Keratinocyte (primary cell): ENCODE results near the gene CHRM4. TPM values are rescaled to one million over a fixed set of nuclear protein-coding genes. Genes with fewer than 3 reads are reported as not detected.

ENCODE experiments used
- DNase-seq: peaks from one replicate; pipeline ENCODE4 v3.0.0-alpha.2; 2011; ENCODE audit warnings: low read depth, missing footprints, low spot score
- FAIRE-seq: peaks from 2 replicates; lab custom pipeline; 2011; peaks lifted over from hg19 to GRCh38; lab: Jason Lieb, UNC
- H2AFZ ChIP-seq: 2 replicates; pipeline ENCODE4 v1.6.0; 2012; ENCODE audit warnings: low read length, control low read depth, inconsistent platforms; ENCODE audit not compliant: control insufficient read depth
- H3K27ac ChIP-seq: 2 replicates; pipeline ENCODE4 v1.5.1; 2011; ENCODE audit warnings: low read length; ENCODE audit not compliant: control insufficient read depth, insufficient read depth
- H3K27me3 ChIP-seq: 3 replicates; pipeline ENCODE4 v1.6.0; 2011; ENCODE audit warnings: low read length; ENCODE audit not compliant: control insufficient read depth, insufficient read depth; ENCODE audit errors: extremely low read depth
- H3K36me3 ChIP-seq, 2 experiments: 2 replicates in 1 of 2; 3 replicates in 1 of 2; pipeline ENCODE4 v1.5.1; 2011; ENCODE audit warnings: low read length in 2 of 2, mild to moderate bottlenecking in 1 of 2; ENCODE audit not compliant: control insufficient read depth in 2 of 2, insufficient read depth in 2 of 2; ENCODE audit errors: extremely low read depth in 1 of 2
- H3K4me1 ChIP-seq: 3 replicates; pipeline ENCODE4 v1.5.1; 2011; ENCODE audit warnings: low read length; ENCODE audit not compliant: control insufficient read depth, insufficient read depth; ENCODE audit errors: extremely low read depth
- H3K4me2 ChIP-seq: 3 replicates; pipeline ENCODE4 v1.6.0; 2011; ENCODE audit warnings: low read depth, low read length; ENCODE audit not compliant: control insufficient read depth, insufficient read depth; ENCODE audit errors: extremely low read depth
- H3K4me3 ChIP-seq, 3 experiments: fragments of 200-600 bp in 1 of 3; sonication (generic) in 1 of 3; 2 replicates in 2 of 3; 3 replicates in 1 of 3; pipeline ENCODE4 v1.5.1; 2011 to 2016; ENCODE audit warnings: low read length in 3 of 3, mild to moderate bottlenecking in 3 of 3, control low read depth in 2 of 3, inconsistent platforms in 1 of 3, low read depth in 1 of 3, mixed read lengths in 1 of 3, mixed run types in 1 of 3, moderate library complexity in 1 of 3; ENCODE audit not compliant: control insufficient read depth in 2 of 3, insufficient read depth in 2 of 3; ENCODE audit errors: extremely low read depth in 1 of 3
- H3K79me2 ChIP-seq: 2 replicates; pipeline ENCODE4 v1.6.0; 2012; ENCODE audit warnings: low read length; ENCODE audit not compliant: control insufficient read depth, insufficient read depth
- H3K9ac ChIP-seq: 3 replicates; pipeline ENCODE4 v1.6.0; 2011; ENCODE audit warnings: low read length; ENCODE audit not compliant: control insufficient read depth, insufficient read depth; ENCODE audit errors: extremely low read depth
- H3K9me1 ChIP-seq: 3 replicates; pipeline ENCODE4 v1.6.0; 2011; ENCODE audit warnings: low read length; ENCODE audit not compliant: control insufficient read depth, insufficient read depth; ENCODE audit errors: extremely low read depth
- H3K9me3 ChIP-seq: 2 replicates; pipeline ENCODE4 v1.5.1; 2012; ENCODE audit warnings: low read depth, low read length; ENCODE audit not compliant: control insufficient read depth
- H4K20me1 ChIP-seq: 3 replicates; pipeline ENCODE4 v1.6.0; 2011; ENCODE audit warnings: low read length; ENCODE audit not compliant: control insufficient read depth, insufficient read depth; ENCODE audit errors: extremely low read depth
- EZH2 ChIP-seq: IDR thresholded peaks from one replicate; pipeline ENCODE4 v1.6.1; 2012; ENCODE audit warnings: inconsistent platforms, mild to moderate bottlenecking, low read length, moderate library complexity
- dilution Hi-C: fragments of 300-500 bp; cut with MboI; formaldehyde crosslinking; loops from one replicate; pipeline ENCODE4 v1.7.0; 2020; ENCODE audit warnings: low sequenced_read_pairs; ENCODE audit not compliant: extremely low pct_ligation_motif_present
- polyA plus RNA-seq, 5 experiments: library from polyadenylated mRNA; depleted of rRNA in 3 of 5; stranded (reverse) in 3 of 5; stranded (forward) in 1 of 5; unstranded in 1 of 5; fragments of >200 nt; gene quantifications; 1 replicate in 1 of 5; 2 replicates in 3 of 5; 3 replicates in 1 of 5; pipeline versions ENCODE4 v1.2.1 to v1.2.3, GENCODE V29; 2011 to 2012; ENCODE audit warnings: missing spikeins in 2 of 5, low read depth in 1 of 5, low replicate concordance in 1 of 5
- small RNA-seq, 3 experiments: library from RNA; depleted of rRNA; stranded (forward); fragments of <200 nt; gene quantifications; one replicate each; pipeline ENCODE3, GENCODE V24; 2012; ENCODE audit warnings: low read depth in 3 of 3, low replicate concordance in 1 of 3; ENCODE audit not compliant: insufficient read length in 3 of 3
- TF ChIP-seq, protein P1 (sequence below), 3 experiments: IDR thresholded peaks in 1 of 3; conservative IDR thresholded peaks in 1 of 3; optimal IDR thresholded peaks in 1 of 3; 2 replicates in 2 of 3; 3 replicates in 1 of 3; pipeline versions ENCODE3 to v1.5.1; 2011; ENCODE audit warnings: low read length in 3 of 3, mild to moderate bottlenecking in 3 of 3, moderate library complexity in 2 of 3, control low read depth in 1 of 3, inconsistent platforms in 1 of 3; ENCODE audit not compliant: insufficient read depth in 2 of 3; ENCODE audit errors: extremely low read depth in 1 of 3

Gene CHRM4
- polyA plus RNA-seq, 1 donor (not counting 4 experiments of a cell fraction or from before 2014, with no cell fraction given), result not detected

DNA sequence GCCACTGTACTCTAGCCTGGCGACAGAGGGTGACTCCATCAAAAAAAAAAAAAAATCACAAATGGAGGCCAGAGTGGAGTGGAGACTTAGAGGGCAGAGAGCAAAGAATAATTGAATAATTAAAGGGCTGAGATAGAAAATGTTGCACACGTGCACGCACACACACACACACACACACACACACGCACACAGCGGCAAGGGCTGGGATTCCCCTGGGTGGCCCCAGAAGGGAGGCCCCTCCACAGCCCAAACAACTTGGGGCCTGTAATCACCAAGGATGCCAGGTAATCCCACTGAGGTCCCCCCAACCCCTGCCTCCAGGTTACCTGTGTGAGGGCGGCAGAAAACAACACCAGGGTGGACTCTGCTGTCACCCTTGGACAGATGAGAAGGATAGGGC is 56.3 kb downstream of the CHRM4 start:
- H3K9me3 ChIP-seq, result no peaks in the 10 kb centered on the region
- no peak overlapping the region for H3K27ac ChIP-seq
- H2AFZ ChIP-seq, result no peak overlapping the region
- no peak overlapping the region for H3K9ac ChIP-seq
- H3K4me1 ChIP-seq, result peaks cover 12% of the 10 kb centered on the region
- H3K36me3 ChIP-seq, result no peaks in the 10 kb centered on the region
- TF ChIP-seq, protein P1, sequence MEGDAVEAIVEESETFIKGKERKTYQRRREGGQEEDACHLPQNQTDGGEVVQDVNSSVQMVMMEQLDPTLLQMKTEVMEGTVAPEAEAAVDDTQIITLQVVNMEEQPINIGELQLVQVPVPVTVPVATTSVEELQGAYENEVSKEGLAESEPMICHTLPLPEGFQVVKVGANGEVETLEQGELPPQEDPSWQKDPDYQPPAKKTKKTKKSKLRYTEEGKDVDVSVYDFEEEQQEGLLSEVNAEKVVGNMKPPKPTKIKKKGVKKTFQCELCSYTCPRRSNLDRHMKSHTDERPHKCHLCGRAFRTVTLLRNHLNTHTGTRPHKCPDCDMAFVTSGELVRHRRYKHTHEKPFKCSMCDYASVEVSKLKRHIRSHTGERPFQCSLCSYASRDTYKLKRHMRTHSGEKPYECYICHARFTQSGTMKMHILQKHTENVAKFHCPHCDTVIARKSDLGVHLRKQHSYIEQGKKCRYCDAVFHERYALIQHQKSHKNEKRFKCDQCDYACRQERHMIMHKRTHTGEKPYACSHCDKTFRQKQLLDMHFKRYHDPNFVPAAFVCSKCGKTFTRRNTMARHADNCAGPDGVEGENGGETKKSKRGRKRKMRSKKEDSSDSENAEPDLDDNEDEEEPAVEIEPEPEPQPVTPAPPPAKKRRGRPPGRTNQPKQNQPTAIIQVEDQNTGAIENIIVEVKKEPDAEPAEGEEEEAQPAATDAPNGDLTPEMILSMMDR (optimal IDR thresholded peaks at IDR 0.05 in 1 of 3, IDR thresholded peaks at IDR 0.05 in 1 of 3, conservative IDR thresholded peaks at IDR 0.05 in 1 of 3; ENCODE audit: extremely low read depth in 1 of 3, insufficient read depth in 2 of 3, low read length in 3 of 3), result no peak
- TF ChIP-seq EZH2, result no peak
- no peak overlapping the region for H3K4me2 ChIP-seq
- no peaks in the 10 kb centered on the region for H4K20me1 ChIP-seq
- DNase-seq, result no peak
- H3K4me3 ChIP-seq, result no peak overlapping the region
- no peaks in the 10 kb centered on the region for H3K9me1 ChIP-seq
- dilution Hi-C loops, result no loop called here
- H3K27me3 ChIP-seq, result peaks cover 40% of the 10 kb centered on the region
- FAIRE-seq, result no peak
- no peaks in the 10 kb centered on the region for H3K79me2 ChIP-seq

DNA sequence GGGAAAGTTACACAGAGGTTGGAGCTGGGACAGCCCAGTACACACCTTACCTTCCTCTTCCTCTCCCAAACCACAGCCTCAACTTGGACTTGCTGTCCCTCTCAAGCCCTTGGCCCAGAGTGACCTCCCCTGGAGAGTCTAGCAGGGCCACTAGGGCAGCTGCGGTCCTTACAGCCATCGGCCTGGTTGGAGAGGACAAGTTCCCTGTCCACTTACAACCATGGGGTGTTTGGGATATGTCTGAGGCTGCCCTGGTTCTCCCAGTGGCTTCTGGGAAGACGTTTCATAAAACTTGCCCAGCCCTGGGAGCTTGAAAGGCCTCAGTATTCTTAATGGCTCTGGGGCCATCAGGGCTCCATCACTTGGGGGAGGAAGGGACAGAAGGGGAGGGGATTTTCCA is 57.4 kb downstream of the CHRM4 start:
- no peak for DNase-seq
- Histone ChIP-seq H3K27ac (no peak overlapping the region), H3K9me1 (no peaks in the 10 kb centered on the region), H2AFZ (no peak overlapping the region), H3K9ac (no peak overlapping the region), H4K20me1 (no peaks in the 10 kb centered on the region), H3K4me2 (no peak overlapping the region), H3K36me3 (no peaks in the 10 kb centered on the region), H3K4me1 (peaks cover 11% of the 10 kb centered on the region), H3K9me3 (no peaks in the 10 kb centered on the region), H3K4me3 (no peak overlapping the region), H3K79me2 (no peaks in the 10 kb centered on the region), H3K27me3 (peaks cover 51% of the 10 kb centered on the region)
- FAIRE-seq, result no peak
- TF ChIP-seq EZH2, result no peak
- TF ChIP-seq, protein P1 (optimal IDR thresholded peaks at IDR 0.05 in 1 of 3, IDR thresholded peaks at IDR 0.05 in 1 of 3, conservative IDR thresholded peaks at IDR 0.05 in 1 of 3; ENCODE audit: extremely low read depth in 1 of 3, insufficient read depth in 2 of 3, low read length in 3 of 3), result no peak
- dilution Hi-C loops, result no loop called here

Small RNA genes within 50 kb of the gene (small RNA-seq; reads per million reads assigned to genes)
- gene MIR4688, result 0 reads per million in 3 experiments

Other genes starting within 250 kb of the CHRM4 start
- 0.06 to 0.19 TPM in 2 of 3 replicates, not detected in the other for gene CREB3L1, start 114.1 kb downstream of the CHRM4 start, polyA plus RNA-seq
- gene DGKZ, start 44.3 kb downstream of the CHRM4 start, polyA plus RNA-seq, result 23.3 to 43.9 TPM (median 39.1 TPM) in 3 replicates
- gene MDK, start 10.1 kb downstream of the CHRM4 start, polyA plus RNA-seq, result 5.4 to 8.8 TPM (median 6.5 TPM) in 3 replicates
- 8.6 to 15.2 TPM (median 10.5 TPM) in 3 replicates for gene AMBRA1, start 202.2 kb upstream of the CHRM4 start, polyA plus RNA-seq
- gene HARBI1, start 225.5 kb upstream of the CHRM4 start, polyA plus RNA-seq, result 5.5 to 6.4 TPM (median 5.6 TPM) in 3 replicates
- gene ATG13, start 225.8 kb upstream of the CHRM4 start, polyA plus RNA-seq, result 33.3 to 42.9 TPM (median 34.3 TPM) in 3 replicates